ENCODE data around the gene PRR33. TPM values are rescaled to one million over a fixed set of nuclear protein-coding genes. Genes with fewer than 3 reads are reported as not detected.

The PRR33 gene
- total RNA-seq, 2 donors from 2014 or later: 0.17 TPM; not detected in 1

- TF ChIP-seq POLR2AphosphoS5 (IDR thresholded peaks at IDR 0.05) (no peak), POLR2A (IDR thresholded peaks at IDR 0.05) (no peak), CTCF (IDR thresholded peaks at IDR 0.05) (no peak)
- DNase-seq (ENCODE audit: low spot score): no peak
- H3K36me3 ChIP-seq: no peaks in the 10 kb centered on the region
- no peak overlapping the region for H3K27ac ChIP-seq
- H3K9me3 ChIP-seq: no peaks in the 10 kb centered on the region
- H3K4me3 ChIP-seq: no peak overlapping the region
- peaks cover 2% of the 10 kb centered on the region for H3K27me3 ChIP-seq (replicated peaks; ENCODE audit: insufficient read depth)
- intact Hi-C loops (cut with DNase I): no loop called here
- 91% methylated on average over 25 of the region's 34 CpGs for WGBS
- no peaks in the 10 kb centered on the region for H3K4me1 ChIP-seq (replicated peaks)
Observed at GRCh38 chr11:1936781-1937615, 45.3 kb upstream of the PRR33 start.

GRCh38 chr11:1936072-1936780 lies 44.5 kb upstream of the PRR33 start:
- 92% methylated on average over 29 of the region's 34 CpGs for WGBS
- no peak for TF ChIP-seq CTCF (IDR thresholded peaks at IDR 0.05)
- no peak for TF ChIP-seq POLR2AphosphoS5 (IDR thresholded peaks at IDR 0.05)
- TF ChIP-seq POLR2A (IDR thresholded peaks at IDR 0.05): no peak

GRCh38 chr11:1935156-1936071 lies 43.7 kb upstream of the PRR33 start:
- no peak for DNase-seq (ENCODE audit: low spot score)
- no peak for TF ChIP-seq POLR2AphosphoS5 (IDR thresholded peaks at IDR 0.05)
- no peak for TF ChIP-seq CTCF (IDR thresholded peaks at IDR 0.05)
- TF ChIP-seq POLR2A (IDR thresholded peaks at IDR 0.05): no peak
- Histone ChIP-seq H3K27me3 (replicated peaks; ENCODE audit: insufficient read depth) (peaks cover 2% of the 10 kb centered on the region), H3K9me3 (no peaks in the 10 kb centered on the region), H3K4me1 (replicated peaks) (no peaks in the 10 kb centered on the region), H3K27ac (no peak overlapping the region), H3K36me3 (no peaks in the 10 kb centered on the region), H3K4me3 (no peak overlapping the region)
- WGBS: 87% methylated on average over 30 of the region's 33 CpGs
- intact Hi-C loops (cut with DNase I): loop anchor here (2.0 kb wide), 1 partner anchor 23 kb away; no protein-coding TSS in a partner anchor

More at GRCh38 chr11:1936072-1936780, 44.5 kb upstream of the PRR33 start:
- peaks cover 2% of the 10 kb centered on the region for H3K27me3 ChIP-seq (replicated peaks; ENCODE audit: insufficient read depth)
- H3K4me1 ChIP-seq (replicated peaks): no peaks in the 10 kb centered on the region
- H3K36me3 ChIP-seq: no peaks in the 10 kb centered on the region
- H3K27ac ChIP-seq: no peak overlapping the region
- intact Hi-C loops (cut with DNase I): no loop called here
- H3K9me3 ChIP-seq: no peaks in the 10 kb centered on the region
- no peak overlapping the region for H3K4me3 ChIP-seq
- no peak for DNase-seq (ENCODE audit: low spot score)

- Histone ChIP-seq H3K36me3 (no peaks in the 10 kb centered on the region), H3K4me1 (replicated peaks) (no peaks in the 10 kb centered on the region), H3K4me3 (no peak overlapping the region), H3K27ac (no peak overlapping the region), H3K9me3 (no peaks in the 10 kb centered on the region), H3K27me3 (replicated peaks; ENCODE audit: insufficient read depth) (peaks cover 2% of the 10 kb centered on the region)
- no peak for DNase-seq (ENCODE audit: low spot score)
- 89% methylated on average over 22 of the region's 24 CpGs for WGBS
- intact Hi-C loops (cut with DNase I): loop anchor here (2.0 kb wide), 1 partner anchor 22 kb away; no protein-coding TSS in a partner anchor
- TF ChIP-seq POLR2AphosphoS5 (IDR thresholded peaks at IDR 0.05) (no peak), POLR2A (IDR thresholded peaks at IDR 0.05) (no peak), CTCF (IDR thresholded peaks at IDR 0.05) (no peak)
Observed at GRCh38 chr11:1934335-1935155, 42.9 kb upstream of the PRR33 start.

All from prostate gland (tissue), 2 donors.